GM18951 (cell line): ENCODE measurements around the gene DCP1A.

ENCODE experiments used
- POLR2A ChIP-seq: IDR thresholded peaks from 4 replicates; pipeline ENCODE4 v1.6.1; 2011; ENCODE audit warnings: mild to moderate bottlenecking; ENCODE audit not compliant: insufficient read length, insufficient read depth; ENCODE audit errors: extremely low read depth
- in situ Hi-C: fragments of 300-500 bp; cut with MboI; formaldehyde crosslinking; loops from one replicate; pipeline ENCODE4 v1.12.0; 2022; ENCODE audit warnings: low sequenced_read_pairs, mixed read lengths, inconsistent platforms; ENCODE audit not compliant: unreplicated experiment

Gene DCP1A

GRCh38 chr3:53238886-53239285, 108.5 kb downstream of the DCP1A start:
- in situ Hi-C loops: no loop called here
- no peak for TF ChIP-seq POLR2A

GRCh38 chr3:53238051-53238850, 109.1 kb downstream of the DCP1A start:
- in situ Hi-C loops: no loop called here
- no peak for TF ChIP-seq POLR2A

- TF ChIP-seq POLR2A: no peak
- in situ Hi-C loops: no loop called here
These were observed 111.1 kb downstream of the DCP1A start for GRCh38 chr3:53236112-53236841.

- in situ Hi-C loops: no loop called here
- no peak for TF ChIP-seq POLR2A
These were observed 111.8 kb downstream of the DCP1A start for GRCh38 chr3:53235545-53235944.

GRCh38 chr3:53234841-53235232, 112.5 kb downstream of the DCP1A start:
- TF ChIP-seq POLR2A: no peak

GRCh38 chr3:53234130-53234840, 113.1 kb downstream of the DCP1A start:
- no peak for TF ChIP-seq POLR2A
- in situ Hi-C loops: no loop called here

More at GRCh38 chr3:53234841-53235232, 112.5 kb downstream of the DCP1A start:
- in situ Hi-C loops: no loop called here
